MM.1S (cell line): Measurements from ENCODE around the gene MKNK1.

Source experiments
- DNase-seq: peaks from one replicate; pipeline ENCODE4 v3.0.0-alpha.2; 2015
- H2AFZ ChIP-seq: fragments of 300-600 bp; sonication (generic); 2 replicates; pipeline ENCODE4 v1.6.0; 2016; ENCODE audit warnings: antibody characterized with exemption, low read length
- H3F3A ChIP-seq: fragments of 300-600 bp; sonication (generic); 2 replicates; pipeline ENCODE4 v1.6.1; 2016; ENCODE audit warnings: mild to moderate bottlenecking, antibody characterized with exemption, low read length, moderate library complexity, mixed read lengths; ENCODE audit not compliant: insufficient read depth
- H3K27ac ChIP-seq: fragments of 300-600 bp; sonication (generic); 2 replicates; pipeline ENCODE4 v1.5.1; 2016; ENCODE audit warnings: mild to moderate bottlenecking, low read length
- H3K27me3 ChIP-seq: fragments of 300-600 bp; sonication (generic); replicated peaks from 2 replicates; pipeline ENCODE4 v1.6.0; 2016; ENCODE audit warnings: low read length; ENCODE audit not compliant: insufficient read depth
- H3K36me3 ChIP-seq: fragments of 300-600 bp; sonication (generic); replicated peaks from 2 replicates; pipeline ENCODE4 v1.6.1; 2016; ENCODE audit warnings: mild to moderate bottlenecking, low read length, mixed read lengths; ENCODE audit not compliant: insufficient read depth
- H3K4me1 ChIP-seq: fragments of 300-600 bp; sonication (generic); 2 replicates; pipeline ENCODE4 v1.6.1; 2016; ENCODE audit warnings: low read length, mixed read lengths
- H3K4me2 ChIP-seq: fragments of 300-600 bp; sonication (generic); 2 replicates; pipeline ENCODE4 v1.6.0; 2016; ENCODE audit warnings: low read depth, low read length
- H3K4me3 ChIP-seq: fragments of 300-600 bp; sonication (generic); 2 replicates; pipeline ENCODE4 v1.5.1; 2016; ENCODE audit warnings: low read length, mixed read lengths
- H3K79me2 ChIP-seq: fragments of 300-600 bp; sonication (generic); 2 replicates; pipeline ENCODE4 v1.6.1; 2016; ENCODE audit warnings: mixed run types, low read length, mixed read lengths
- H3K9ac ChIP-seq: fragments of 300-600 bp; sonication (generic); 2 replicates; pipeline ENCODE4 v1.6.1; 2016; ENCODE audit warnings: low read length, mixed read lengths
- H3K9me2 ChIP-seq: fragments of 300-600 bp; sonication (generic); replicated peaks from 2 replicates; pipeline ENCODE4 v1.6.1; 2016; ENCODE audit warnings: mild to moderate bottlenecking, low read length, mixed read lengths; ENCODE audit not compliant: insufficient read depth
- H3K9me3 ChIP-seq: fragments of 300-600 bp; sonication (generic); replicated peaks from 2 replicates; pipeline ENCODE4 v1.6.1; 2016; ENCODE audit warnings: mild to moderate bottlenecking, low read length, mixed read lengths; ENCODE audit not compliant: insufficient read depth
- H4K20me1 ChIP-seq: fragments of 300-600 bp; sonication (generic); 2 replicates; pipeline ENCODE4 v1.6.1; 2016; ENCODE audit warnings: mild to moderate bottlenecking, low read length, moderate library complexity, mixed read lengths; ENCODE audit not compliant: insufficient read depth
- CTCF ChIP-seq: fragments of 300-600 bp; sonication (generic); IDR thresholded peaks from 2 replicates; pipeline ENCODE4 v1.5.1; 2016; ENCODE audit warnings: antibody characterized with exemption, low read length, mixed read lengths
- EZH2 ChIP-seq: fragments of 300-600 bp; sonication (generic); optimal IDR thresholded peaks from 2 replicates; pipeline ENCODE3; 2017; ENCODE audit warnings: low read depth, mild to moderate bottlenecking, antibody characterized with exemption, low read length, mixed read lengths
- EZH2phosphoT487 ChIP-seq: fragments of 300-600 bp; sonication (generic); IDR thresholded peaks from 2 replicates; pipeline ENCODE4 v1.6.1; 2018; ENCODE audit warnings: antibody characterized with exemption, low read length

MKNK1 gene

GRCh38 chr1:46526013-46526690 lies 77.9 kb downstream of the MKNK1 start:
- Histone ChIP-seq H3K9ac (no peak overlapping the region), H3K9me3 (no peaks in the 10 kb centered on the region), H3K4me1 (no peaks in the 10 kb centered on the region), H3K4me2 (no peak overlapping the region), H3K79me2 (no peaks in the 10 kb centered on the region), H3F3A (no peaks in the 10 kb centered on the region), H3K27ac (no peak overlapping the region), H3K27me3 (peaks cover 32% of the 10 kb centered on the region), H3K9me2 (no peaks in the 10 kb centered on the region), H2AFZ (no peak overlapping the region), H4K20me1 (no peaks in the 10 kb centered on the region), H3K36me3 (no peaks in the 10 kb centered on the region), H3K4me3 (no peak overlapping the region)
- no peak for TF ChIP-seq EZH2phosphoT487
- TF ChIP-seq EZH2, result no peak
- TF ChIP-seq CTCF, result no peak
- DNase-seq, result no peak

GRCh38 chr1:46525253-46525983 lies 78.7 kb downstream of the MKNK1 start:
- no peak overlapping the region for H3K9ac ChIP-seq
- no peak for TF ChIP-seq EZH2phosphoT487
- TF ChIP-seq EZH2, result no peak
- no peak for TF ChIP-seq CTCF
- no peak overlapping the region for H3K27ac ChIP-seq
- H3K4me3 ChIP-seq, result no peak overlapping the region
- H3K9me3 ChIP-seq, result no peaks in the 10 kb centered on the region
- H4K20me1 ChIP-seq, result no peaks in the 10 kb centered on the region
- H3K36me3 ChIP-seq, result no peaks in the 10 kb centered on the region
- H3K27me3 ChIP-seq, result peaks cover 25% of the 10 kb centered on the region
- H3K4me1 ChIP-seq, result no peaks in the 10 kb centered on the region
- H3K79me2 ChIP-seq, result no peaks in the 10 kb centered on the region
- H3K4me2 ChIP-seq, result no peak overlapping the region
- H3K9me2 ChIP-seq, result no peaks in the 10 kb centered on the region
- H2AFZ ChIP-seq, result no peak overlapping the region
- no peak for DNase-seq
- no peaks in the 10 kb centered on the region for H3F3A ChIP-seq

- Histone ChIP-seq H3K27me3 (peaks cover 21% of the 10 kb centered on the region), H3K4me1 (no peaks in the 10 kb centered on the region)
Observed at GRCh38 chr1:46524843-46525242, 79.2 kb downstream of the MKNK1 start.

More at GRCh38 chr1:46524843-46525242, 79.2 kb downstream of the MKNK1 start:
- TF ChIP-seq CTCF (no peak), EZH2 (no peak), EZH2phosphoT487 (no peak)
- DNase-seq, result no peak
- H3K4me3 ChIP-seq, result no peak overlapping the region
- H4K20me1 ChIP-seq, result no peaks in the 10 kb centered on the region
- H3F3A ChIP-seq, result no peaks in the 10 kb centered on the region
- H3K79me2 ChIP-seq, result no peaks in the 10 kb centered on the region
- H3K9me3 ChIP-seq, result no peaks in the 10 kb centered on the region
- H2AFZ ChIP-seq, result no peak overlapping the region
- H3K9me2 ChIP-seq, result no peaks in the 10 kb centered on the region
- no peaks in the 10 kb centered on the region for H3K36me3 ChIP-seq
- H3K27ac ChIP-seq, result no peak overlapping the region
- H3K4me2 ChIP-seq, result no peak overlapping the region
- H3K9ac ChIP-seq, result no peak overlapping the region
